Coronary artery (tissue), 2 donors: ENCODE measurements around the gene MLKL.
A peak's percentile ranks its signal among the peaks of the same experiment; 100 is the strongest.
"Not testable (repeated sequence)": the region's sequence is repeated elsewhere in the genome, so short reads cannot be mapped to it uniquely, and the experiment has no call there.

Source experiments
- DNase-seq: peaks from one replicate; pipeline ENCODE4 v3.0.0-alpha.2; 2017; ENCODE audit warnings: low spot score
- H3K27ac ChIP-seq, 2 donors: fragments of 200-600 bp; sonication (generic); one replicate each; pipeline ENCODE4 v1.5.1; 2016 to 2019
- H3K4me3 ChIP-seq: fragments of 200-600 bp; sonication (generic); 2 replicates; pipeline ENCODE4 v1.5.1; 2016; ENCODE audit warnings: mild to moderate bottlenecking, moderate library complexity
- CTCF ChIP-seq: fragments of 200-600 bp; sonication (generic); IDR thresholded peaks from one replicate; pipeline ENCODE4 v1.5.1; 2019; ENCODE audit warnings: antibody characterized with exemption

Gene MLKL

GRCh38 chr16:74724820-74725549 is 24.3 kb upstream of the MLKL start:
- peak overlapping the region; percentile 3 for H3K4me3 ChIP-seq
- peak overlapping the region in 1 of 2 donors; percentile 11 for H3K27ac ChIP-seq
- no peak for TF ChIP-seq CTCF
- no peak for DNase-seq

GRCh38 chr16:74723256-74723655 is 22.6 kb upstream of the MLKL start:
- DNase-seq: no peak
- TF ChIP-seq CTCF: no peak
- Histone ChIP-seq H3K27ac (no peak overlapping the region), H3K4me3 (no peak overlapping the region)

DNA sequence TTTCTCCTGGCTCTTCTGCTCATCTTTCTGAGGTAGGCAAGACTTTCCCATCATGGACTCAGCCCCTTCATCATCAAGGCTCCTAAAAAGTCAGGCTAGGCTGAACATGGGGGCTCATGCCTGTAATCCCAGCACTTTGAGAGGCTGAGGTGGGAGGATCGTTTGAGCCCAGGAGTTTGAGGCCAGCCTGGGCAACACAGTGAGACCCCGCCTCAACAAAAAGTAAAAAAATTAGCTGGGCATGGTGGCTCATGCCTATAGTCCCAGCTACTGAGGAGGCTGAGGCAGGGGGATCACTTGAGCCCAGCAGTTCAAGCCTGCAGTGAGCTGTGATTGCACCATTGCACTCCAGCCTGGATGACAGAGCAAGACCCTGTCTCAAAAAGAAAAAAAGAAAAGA is 21.5 kb upstream of the MLKL start:
- not testable (repeated sequence) for DNase-seq, H3K27ac ChIP-seq, H3K4me3 ChIP-seq

DNA sequence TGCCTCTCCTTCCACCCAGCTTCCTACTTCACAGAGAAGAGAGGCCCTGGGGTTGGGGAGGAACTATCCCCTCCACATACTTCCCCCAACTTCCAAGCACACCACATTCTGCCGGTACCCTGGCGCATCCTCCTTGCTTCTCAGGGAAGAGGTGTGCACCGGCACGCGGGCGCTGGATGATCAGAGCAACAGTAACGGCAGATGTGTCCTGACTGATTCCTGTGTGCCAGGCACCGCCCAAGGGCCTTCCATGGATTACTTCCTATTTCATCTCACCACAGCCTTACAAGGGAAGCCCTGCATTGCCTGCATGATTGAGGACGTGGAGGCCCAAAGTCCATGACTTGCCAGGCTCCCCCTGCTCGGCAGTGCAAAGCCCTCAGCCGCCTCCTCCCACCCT is 21.1 kb upstream of the MLKL start:
- no peak for TF ChIP-seq CTCF
- Histone ChIP-seq H3K4me3 (no peak overlapping the region), H3K27ac (no peak overlapping the region)
- no peak for DNase-seq

- no peak for DNase-seq
- H3K27ac ChIP-seq: no peak overlapping the region
- H3K4me3 ChIP-seq: no peak overlapping the region
- no peak for TF ChIP-seq CTCF
These were observed 19.9 kb upstream of the MLKL start for GRCh38 chr16:74720579-74720978.

GRCh38 chr16:74718741-74719610 is 18.3 kb upstream of the MLKL start:
- no peak for DNase-seq
- Histone ChIP-seq H3K4me3 (no peak overlapping the region), H3K27ac (no peak overlapping the region)
- TF ChIP-seq CTCF: no peak

DNA sequence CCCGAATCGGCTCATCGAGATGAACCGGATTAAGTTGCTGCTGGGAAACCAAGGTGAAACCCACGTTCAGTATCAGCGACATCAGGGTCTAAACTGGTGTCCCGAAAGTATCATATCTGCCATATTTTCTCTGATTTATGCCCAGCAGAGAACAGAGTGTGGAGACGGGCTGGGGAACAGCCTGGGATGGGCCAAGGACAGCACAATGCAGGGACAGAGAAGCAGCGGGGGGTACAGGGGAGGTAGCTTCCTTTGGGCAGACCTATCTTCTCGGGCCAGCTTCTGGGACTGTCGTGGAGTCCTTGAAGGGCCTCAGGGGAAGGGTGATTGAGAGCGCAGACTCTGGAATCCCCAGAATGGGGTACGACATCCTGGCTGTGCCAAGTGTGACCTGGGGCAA is 17.5 kb upstream of the MLKL start:
- TF ChIP-seq CTCF: no peak
- no peak for DNase-seq
- no peak overlapping the region for H3K27ac ChIP-seq
- no peak overlapping the region for H3K4me3 ChIP-seq
